H1 (cell line): ENCODE measurements around the gene PCDHA1. TPM values are rescaled to one million over a fixed set of nuclear protein-coding genes. Genes with fewer than 3 reads are reported as not detected.

Source experiments
- CTCF ChIA-PET: fragments of 300-600 bp; sonication (Branson Sonifier 250); formaldehyde crosslinking; loops from one replicate; lab custom pipeline; 2021; ENCODE audit not compliant: partially characterized antibody; lab: Charles Lee
- POLR2A ChIA-PET: fragments of 300-600 bp; sonication (Branson Sonifier 250); formaldehyde crosslinking; loops from one replicate; lab custom pipeline; 2021; ENCODE audit warnings: inconsistent platforms; ENCODE audit not compliant: partially characterized antibody; lab: Charles Lee
- DNase-seq, 2 experiments: peaks; one replicate each; pipeline versions ENCODE4 v3.0.0 to v3.0.0-alpha.2; 2010 to 2022; ENCODE audit warnings: low spot score in 2 of 2, low read depth in 1 of 2, mixed read lengths in 1 of 2
- FAIRE-seq: peaks from 2 replicates; lab custom pipeline; 2011; peaks lifted over from hg19 to GRCh38; lab: Jason Lieb, UNC
- H2AFZ ChIP-seq: 2 replicates; pipeline ENCODE4 v1.8.1; 2012; ENCODE audit warnings: low read length, inconsistent platforms
- H2AK5ac ChIP-seq: 2 replicates; pipeline ENCODE4 v1.6.1; 2013; ENCODE audit warnings: low read depth, low read length
- H2BK120ac ChIP-seq: replicated peaks from 2 replicates; pipeline ENCODE3; 2013; ENCODE audit warnings: low read depth, low read length, inconsistent platforms
- H2BK12ac ChIP-seq: 2 replicates; pipeline ENCODE4 v1.6.1; 2013; ENCODE audit warnings: low read depth, low read length
- H2BK15ac ChIP-seq: 2 replicates; pipeline ENCODE4 v1.6.1; 2013; ENCODE audit warnings: low read length
- H2BK20ac ChIP-seq: 2 replicates; pipeline ENCODE4 v1.6.1; 2013; ENCODE audit warnings: low read length
- H2BK5ac ChIP-seq: 2 replicates; pipeline ENCODE4 v1.6.1; 2013; ENCODE audit warnings: low read depth, low read length
- H3K14ac ChIP-seq: 2 replicates; pipeline ENCODE4 v1.6.1; 2013; ENCODE audit warnings: inconsistent platforms; ENCODE audit not compliant: insufficient read length
- H3K18ac ChIP-seq: 2 replicates; pipeline ENCODE4 v1.6.1; 2013; ENCODE audit warnings: low read length; ENCODE audit errors: extremely low read depth
- H3K23ac ChIP-seq: 2 replicates; pipeline ENCODE4 v1.6.1; 2013; ENCODE audit warnings: inconsistent platforms; ENCODE audit not compliant: insufficient read length
- H3K23me2 ChIP-seq: 2 replicates; pipeline ENCODE4 v1.6.1; 2013; ENCODE audit warnings: low read depth, low read length
- H3K27ac ChIP-seq: 2 replicates; pipeline ENCODE4 v1.6.1; 2011; ENCODE audit warnings: low read depth, low read length, inconsistent platforms
- H3K27me3 ChIP-seq, 4 experiments: replicated peaks in 1 of 4; 1 replicate in 1 of 4; 2 replicates in 3 of 4; pipeline versions ENCODE4 v1.6.1 to v1.8.1; 2011 to 2013; ENCODE audit warnings: low read length in 3 of 4, mild to moderate bottlenecking in 3 of 4, inconsistent platforms in 2 of 4, mixed read lengths in 2 of 4, moderate library complexity in 1 of 4; ENCODE audit not compliant: control insufficient read depth in 3 of 4, insufficient read depth in 3 of 4; ENCODE audit errors: extremely low read depth in 1 of 4
- H3K36me3 ChIP-seq, 4 experiments: 2 replicates each; pipeline versions ENCODE4 v1.6.1 to v1.8.1; 2011 to 2013; ENCODE audit warnings: mild to moderate bottlenecking in 4 of 4, low read length in 3 of 4, moderate library complexity in 2 of 4, control low read depth in 1 of 4, inconsistent platforms in 1 of 4; ENCODE audit not compliant: insufficient read depth in 4 of 4, control insufficient read depth in 2 of 4
- H3K4ac ChIP-seq: replicated peaks from 2 replicates; pipeline ENCODE3; 2013; ENCODE audit warnings: low read length, low read depth, mixed read lengths, inconsistent platforms; ENCODE audit not compliant: insufficient read length
- H3K4me1 ChIP-seq, 4 experiments: replicated peaks in 1 of 4; 1 replicate in 1 of 4; 2 replicates in 3 of 4; pipeline versions ENCODE4 v1.6.1 to v1.8.1; 2011 to 2013; ENCODE audit warnings: low read length in 3 of 4, inconsistent platforms in 2 of 4, mixed read lengths in 1 of 4; ENCODE audit not compliant: insufficient read depth in 4 of 4, control insufficient read depth in 3 of 4
- H3K4me2 ChIP-seq, 2 experiments: 2 replicates each; pipeline versions ENCODE4 v1.6.1 to v1.8.1; 2011 to 2013; ENCODE audit warnings: low read depth in 2 of 2, low read length in 2 of 2, control low read depth in 1 of 2, inconsistent platforms in 1 of 2, mild to moderate bottlenecking in 1 of 2; ENCODE audit not compliant: insufficient read depth in 1 of 2
- H3K4me3 ChIP-seq, 4 experiments: fragments of 200-600, 300-600 bp in 1 of 4; sonication (generic), shearing (Covaris generic), sonication (Bioruptor Twin) in 1 of 4; 2 replicates each; pipeline versions ENCODE4 v1.5.1 to v1.8.1; 2011 to 2016; ENCODE audit warnings: low read length in 4 of 4, low read depth in 3 of 4, control low read depth in 2 of 4, inconsistent platforms in 2 of 4, mild to moderate bottlenecking in 2 of 4, mixed read lengths in 1 of 4, moderate library complexity in 1 of 4; ENCODE audit not compliant: insufficient read depth in 2 of 4; ENCODE audit errors: extremely low read depth in 1 of 4
- H3K56ac ChIP-seq: replicated peaks from 2 replicates; pipeline ENCODE3; 2013; ENCODE audit warnings: low read depth, mild to moderate bottlenecking, mixed read lengths, low read length, inconsistent platforms; ENCODE audit not compliant: insufficient read length
- H3K79me1 ChIP-seq: 2 replicates; pipeline ENCODE4 v1.6.1; 2013; ENCODE audit warnings: low read depth, low read length, control low read depth
- H3K79me2 ChIP-seq, 2 experiments: 2 replicates each; pipeline versions ENCODE4 v1.6.1 to v1.8.1; 2012 to 2013; ENCODE audit warnings: low read length in 2 of 2, mild to moderate bottlenecking in 2 of 2, inconsistent platforms in 1 of 2; ENCODE audit not compliant: insufficient read depth in 2 of 2, control insufficient read depth in 1 of 2
- H3K9ac ChIP-seq, 4 experiments: replicated peaks in 1 of 4; 1 replicate in 1 of 4; 2 replicates in 3 of 4; pipeline versions ENCODE4 v1.6.1 to v1.8.1; 2011 to 2013; ENCODE audit warnings: low read depth in 3 of 4, low read length in 3 of 4, control low read depth in 2 of 4, mild to moderate bottlenecking in 2 of 4, moderate library complexity in 2 of 4, inconsistent platforms in 1 of 4; ENCODE audit errors: extremely low read depth in 1 of 4
- H3K9me3 ChIP-seq, 2 experiments: 2 replicates each; pipeline versions ENCODE4 v1.6.1 to v1.8.1; 2012 to 2013; ENCODE audit warnings: mild to moderate bottlenecking in 2 of 2, moderate library complexity in 2 of 2, control low read depth in 1 of 2, inconsistent platforms in 1 of 2, low read depth in 1 of 2, low read length in 1 of 2, mixed read lengths in 1 of 2; ENCODE audit not compliant: insufficient read depth in 2 of 2
- H4K20me1 ChIP-seq, 2 experiments: replicated peaks in 1 of 2; 2 replicates each; pipeline versions ENCODE3 to v1.8.1; 2011 to 2013; ENCODE audit warnings: inconsistent platforms in 2 of 2, low read length in 2 of 2, mild to moderate bottlenecking in 1 of 2; ENCODE audit not compliant: insufficient read depth in 2 of 2, control insufficient read depth in 1 of 2
- H4K5ac ChIP-seq: 2 replicates; pipeline ENCODE4 v1.6.1; 2013; ENCODE audit warnings: low read length, low read depth, mixed read lengths, inconsistent platforms; ENCODE audit not compliant: insufficient read length
- H4K8ac ChIP-seq: 2 replicates; pipeline ENCODE4 v1.8.0; 2013; ENCODE audit warnings: mild to moderate bottlenecking, moderate library complexity, low read length, inconsistent platforms; ENCODE audit not compliant: insufficient read depth; ENCODE audit errors: extremely low read depth
- H4K91ac ChIP-seq: replicated peaks from 2 replicates; pipeline ENCODE3; 2013; ENCODE audit warnings: low read length, mixed read lengths, inconsistent platforms; ENCODE audit not compliant: insufficient read length
- CTBP2 ChIP-seq: IDR thresholded peaks from 2 replicates; pipeline ENCODE4 v1.7.0; 2011; ENCODE audit warnings: borderline replicate concordance, mild to moderate bottlenecking, moderate library complexity, mixed read lengths, low read length; ENCODE audit not compliant: insufficient read depth, insufficient read length
- TAF1 ChIP-seq: IDR thresholded peaks from 2 replicates; pipeline ENCODE4 v1.6.1; 2011; ENCODE audit warnings: mild to moderate bottlenecking, low read depth, low read length
- WGBS, 2 experiments: shearing (Covaris generic) in 1 of 2; methylation state at CpG; one replicate each; pipeline versions ENCODE4 v1.1.6 to v1.1.7; 2013 to 2015; ENCODE audit warnings: low lambda C conversion rate in 2 of 2, mixed read lengths in 2 of 2, inconsistent platforms in 1 of 2, low coverage in 1 of 2, missing lambda C conversion rate in 1 of 2; ENCODE audit not compliant: insufficient replicate concordance in 2 of 2, insufficient coverage in 1 of 2, insufficient read length in 1 of 2; ENCODE audit errors: extremely low coverage in 1 of 2, missing lambda C conversion rate in 1 of 2; 5-methylcytosine and 5-hydroxymethylcytosine counted together
- polyA plus RNA-seq, 7 experiments: library from polyadenylated mRNA; depleted of rRNA in 3 of 7; stranded (reverse) in 5 of 7; unstranded in 2 of 7; fragments of >200 nt in 5 of 7; fragments of 200-250 nt in 2 of 7; gene quantifications; 1 replicate in 5 of 7; 2 replicates in 1 of 7; 4 replicates in 1 of 7; pipeline versions ENCODE4 v1.2.1 to v1.2.3, GENCODE V29; 2011 to 2013; ENCODE audit warnings: missing spikeins in 2 of 7, mixed read lengths in 2 of 7
- total RNA-seq: library from RNA; stranded (reverse); fragmentation: NEBNext Ultra II Directional; extraction: Animal tissue kit (Norgen Biotek cat#: 25700); gene quantifications from 2 replicates; pipeline ENCODE4 v1.2.1, GENCODE V29; 2021

Gene PCDHA1
- total and polyA plus RNA-seq, 2 of the 8 experiments (the other 6 are each of a cell fraction or from before 2014, with no cell fraction given) = 0.23 to 0.50 TPM

- H4K91ac ChIP-seq = no peak overlapping the region
- no peak overlapping the region for H2BK5ac ChIP-seq
- CTCF ChIA-PET = interaction anchor here (1.8 kb wide), 1 partner anchor 11 kb away, joined by 5 read pairs; no protein-coding TSS in a partner anchor
- H4K8ac ChIP-seq = no peak overlapping the region
- H3K23ac ChIP-seq = no peak overlapping the region
- H3K27me3 ChIP-seq = no peaks in the 10 kb centered on the region
- H4K20me1 ChIP-seq = no peaks in the 10 kb centered on the region
- DNase-seq (no peak), FAIRE-seq (no peak)
- peaks cover 5 to 13% (median 11%) of the 10 kb centered on the region in 4 experiments for H3K4me1 ChIP-seq
- no peak overlapping the region for H3K4ac ChIP-seq
- no peak overlapping the region for H3K27ac ChIP-seq
- no peaks in the 10 kb centered on the region for H3K9me3 ChIP-seq
- no peak overlapping the region for H3K4me2 ChIP-seq
- no peak overlapping the region for H2BK15ac ChIP-seq
- H3K36me3 ChIP-seq = no peaks in the 10 kb centered on the region
- H3K56ac ChIP-seq = no peak overlapping the region
- no peak overlapping the region for H3K14ac ChIP-seq
- H3K79me1 ChIP-seq = no peaks in the 10 kb centered on the region
- H3K18ac ChIP-seq = no peak overlapping the region
- 83% methylated on average over 5 of the region's 5 CpGs; no CpG with 5 or more reads in 1 of the 2 experiments for WGBS, 2 experiments
- H3K9ac ChIP-seq = no peak overlapping the region
- POLR2A ChIA-PET = interaction anchor here (1.8 kb wide), 1 partner anchor 18 kb away, joined by 5 read pairs; no protein-coding TSS in a partner anchor
- no peak overlapping the region for H3K4me3 ChIP-seq
- no peak overlapping the region for H2BK120ac ChIP-seq
- H2AK5ac ChIP-seq = no peak overlapping the region
- no peak overlapping the region for H2AFZ ChIP-seq
- H2BK20ac ChIP-seq = no peak overlapping the region
- no peak overlapping the region for H2BK12ac ChIP-seq
- H4K5ac ChIP-seq = no peak overlapping the region
- no peaks in the 10 kb centered on the region for H3K79me2 ChIP-seq
- H3K23me2 ChIP-seq = no peaks in the 10 kb centered on the region
- TF ChIP-seq TAF1 = no peak
- TF ChIP-seq CTBP2 = no peak
Measured at GRCh38 chr5:140982083-140982716, 196.3 kb downstream of the PCDHA1 start.
